Mesendoderm (in vitro differentiated cells): Measurements from ENCODE around the gene PODXL.
A peak's percentile ranks its signal among the peaks of the same experiment; 100 is the strongest.

Source experiments
- DNase-seq: peaks from one replicate; pipeline ENCODE4 v3.0.0; 2013
- H2AK5ac ChIP-seq: 2 replicates; pipeline ENCODE4 v1.6.1; 2013; ENCODE audit warnings: low read length, inconsistent platforms
- H2BK120ac ChIP-seq: 2 replicates; pipeline ENCODE4 v1.6.1; 2013; ENCODE audit warnings: low read depth, mild to moderate bottlenecking, low read length, moderate library complexity, mixed read lengths
- H2BK15ac ChIP-seq: replicated peaks from 2 replicates; pipeline ENCODE4 v1.6.1; 2013; ENCODE audit warnings: low read depth, mild to moderate bottlenecking, moderate library complexity
- H2BK5ac ChIP-seq: 2 replicates; pipeline ENCODE4 v1.6.1; 2013; ENCODE audit warnings: low read length, inconsistent platforms
- H3K18ac ChIP-seq: 2 replicates; pipeline ENCODE4 v1.6.1; 2013; ENCODE audit warnings: mild to moderate bottlenecking, low read length, mixed read lengths
- H3K23ac ChIP-seq: one replicate; pipeline ENCODE4 v1.6.1; 2013; ENCODE audit warnings: low read length
- H3K27ac ChIP-seq: 2 replicates; pipeline ENCODE4 v1.5.1; 2013; ENCODE audit warnings: low read depth, mild to moderate bottlenecking, inconsistent platforms, low read length, moderate library complexity
- H3K27me3 ChIP-seq: 2 replicates; pipeline ENCODE4 v1.6.1; 2013; ENCODE audit warnings: low read length, control low read depth, mild to moderate bottlenecking, inconsistent platforms; ENCODE audit not compliant: insufficient read depth, poor library complexity
- H3K36me3 ChIP-seq: 2 replicates; pipeline ENCODE4 v1.6.1; 2013; ENCODE audit warnings: low read length, inconsistent platforms; ENCODE audit not compliant: control insufficient read depth, insufficient read depth
- H3K4ac ChIP-seq: one replicate; pipeline ENCODE4 v1.6.1; 2013; ENCODE audit warnings: low read depth, mild to moderate bottlenecking, low read length, moderate library complexity
- H3K4me1 ChIP-seq: 2 replicates; pipeline ENCODE4 v1.6.1; 2013; ENCODE audit warnings: low read depth, low read length, inconsistent platforms; ENCODE audit not compliant: control insufficient read depth
- H3K4me2 ChIP-seq: 2 replicates; pipeline ENCODE4 v1.6.1; 2013; ENCODE audit warnings: low read length
- H3K4me3 ChIP-seq: 2 replicates; pipeline ENCODE4 v1.5.1; 2013; ENCODE audit warnings: mild to moderate bottlenecking, low read length
- H3K56ac ChIP-seq: one replicate; pipeline ENCODE4 v1.6.1; 2013; ENCODE audit warnings: low read length
- H3K79me1 ChIP-seq: 2 replicates; pipeline ENCODE4 v1.6.1; 2013; ENCODE audit warnings: low read length, inconsistent platforms
- H3K79me2 ChIP-seq: 2 replicates; pipeline ENCODE4 v1.6.1; 2013; ENCODE audit warnings: mild to moderate bottlenecking, low read length; ENCODE audit not compliant: control insufficient read depth, insufficient read depth
- H3K9ac ChIP-seq: 2 replicates; pipeline ENCODE4 v1.6.1; 2013; ENCODE audit warnings: low read length, inconsistent platforms
- H4K5ac ChIP-seq: one replicate; pipeline ENCODE4 v1.6.1; 2013; ENCODE audit warnings: low read length
- H4K8ac ChIP-seq: one replicate; pipeline ENCODE4 v1.6.1; 2013; ENCODE audit warnings: low read depth, mild to moderate bottlenecking, control low read depth, low read length, moderate library complexity
- WGBS: extraction: QIAGEN DNeasy Blood & Tissue Kit; methylation state at CpG from one replicate; pipeline ENCODE4 v1.1.7; 2013; ENCODE audit warnings: low lambda C conversion rate, missing lambda C conversion rate; ENCODE audit not compliant: insufficient coverage; ENCODE audit errors: extremely low coverage; 5-methylcytosine and 5-hydroxymethylcytosine counted together

PODXL gene

DNA sequence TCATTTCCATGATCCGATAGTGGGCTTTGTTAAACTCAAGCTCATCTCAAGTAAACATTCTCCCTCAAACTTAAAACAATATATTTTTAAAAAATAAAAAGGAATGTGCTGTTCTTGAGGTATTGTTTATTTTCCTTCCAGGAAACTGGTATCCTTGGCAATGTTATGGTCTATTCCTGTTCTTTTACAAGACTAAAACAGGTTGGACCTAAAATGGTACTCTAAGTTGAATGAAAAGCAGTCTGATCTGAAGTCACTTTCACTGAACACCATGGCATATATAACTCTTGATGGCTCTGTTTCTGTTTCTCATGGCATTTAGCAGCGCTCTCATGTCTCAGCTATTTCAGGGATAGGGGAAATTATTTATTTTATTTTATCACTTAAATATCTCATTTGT, 70.1 kb downstream of the PODXL start:
- no peaks in the 10 kb centered on the region for H3K36me3 ChIP-seq
- H3K4me1 ChIP-seq, result no peaks in the 10 kb centered on the region
- H3K4ac ChIP-seq, result no peak overlapping the region
- no peaks in the 10 kb centered on the region for H3K79me2 ChIP-seq
- WGBS, result 100% methylated on average over 1 of the region's 2 CpGs
- no peak overlapping the region for H3K18ac ChIP-seq
- H3K4me3 ChIP-seq, result no peak overlapping the region
- H2AK5ac ChIP-seq, result no peak overlapping the region
- no peak overlapping the region for H4K8ac ChIP-seq
- no peak overlapping the region for H3K27ac ChIP-seq
- no peak overlapping the region for H2BK5ac ChIP-seq
- H3K23ac ChIP-seq, result no peak overlapping the region
- no peak overlapping the region for H2BK15ac ChIP-seq
- no peak for DNase-seq
- H2BK120ac ChIP-seq, result no peak overlapping the region
- no peak overlapping the region for H3K9ac ChIP-seq
- H4K5ac ChIP-seq, result no peak overlapping the region
- H3K56ac ChIP-seq, result no peak overlapping the region
- no peaks in the 10 kb centered on the region for H3K79me1 ChIP-seq
- no peak overlapping the region for H3K4me2 ChIP-seq
- H3K27me3 ChIP-seq, result no peaks in the 10 kb centered on the region

DNA sequence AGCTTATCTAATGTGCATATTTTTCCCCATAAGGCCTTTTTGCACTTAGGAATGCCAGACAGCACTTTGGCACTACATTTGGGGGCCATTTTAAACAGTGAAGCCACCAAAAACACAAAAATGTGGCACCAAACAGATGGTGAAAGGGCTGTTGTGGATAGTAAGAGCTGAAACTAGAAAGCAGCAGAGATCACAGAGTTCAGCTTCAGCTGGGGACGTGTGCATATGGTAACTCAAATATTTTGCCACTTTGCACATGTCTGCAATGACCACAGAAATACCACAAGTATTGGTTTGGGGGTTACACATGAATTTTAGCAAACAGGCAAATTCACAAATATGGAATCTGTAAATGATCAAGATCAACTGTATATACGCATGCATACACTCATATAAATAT, 72.8 kb downstream of the PODXL start:
- H3K9ac ChIP-seq, result no peak overlapping the region
- no peaks in the 10 kb centered on the region for H3K79me1 ChIP-seq
- H3K18ac ChIP-seq, result no peak overlapping the region
- no peaks in the 10 kb centered on the region for H3K4me1 ChIP-seq
- no peak overlapping the region for H3K56ac ChIP-seq
- H2AK5ac ChIP-seq, result no peak overlapping the region
- H3K4ac ChIP-seq, result no peak overlapping the region
- no peaks in the 10 kb centered on the region for H3K27me3 ChIP-seq
- no peak overlapping the region for H3K4me3 ChIP-seq
- no peak for DNase-seq
- H3K36me3 ChIP-seq, result no peaks in the 10 kb centered on the region
- H4K5ac ChIP-seq, result no peak overlapping the region
- no peak overlapping the region for H4K8ac ChIP-seq
- no peak overlapping the region for H3K23ac ChIP-seq
- H3K79me2 ChIP-seq, result no peaks in the 10 kb centered on the region
- H3K4me2 ChIP-seq, result no peak overlapping the region
- no peak overlapping the region for H2BK15ac ChIP-seq
- no peak overlapping the region for H2BK5ac ChIP-seq
- H3K27ac ChIP-seq, result no peak overlapping the region
- WGBS, result no CpG with 5 or more reads among the region's 2 CpGs
- no peak overlapping the region for H2BK120ac ChIP-seq

DNA sequence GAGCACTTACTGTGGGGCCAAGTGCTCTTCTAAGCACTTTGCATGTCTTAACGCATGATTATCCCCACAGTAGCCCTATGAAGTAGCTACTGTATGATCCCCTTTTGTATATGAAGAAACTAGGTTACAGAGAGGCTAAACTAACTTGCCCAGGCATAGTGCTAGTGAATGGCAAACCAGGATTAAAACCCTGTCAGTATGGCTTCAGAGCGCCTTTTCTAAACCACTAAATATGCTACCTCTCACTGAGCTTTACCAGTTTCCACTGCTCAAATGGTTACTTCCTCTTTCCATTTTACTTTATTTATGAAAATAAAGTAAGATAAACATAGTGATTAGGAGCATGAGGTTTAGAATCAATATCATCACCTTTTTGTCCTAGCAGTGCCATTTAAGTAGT, 73.6 kb downstream of the PODXL start:
- Histone ChIP-seq H3K4me3 (no peak overlapping the region), H3K56ac (no peak overlapping the region), H3K4me2 (no peak overlapping the region), H3K27ac (no peak overlapping the region), H2BK5ac (no peak overlapping the region), H3K18ac (no peak overlapping the region), H2AK5ac (no peak overlapping the region), H3K79me2 (no peaks in the 10 kb centered on the region), H3K27me3 (no peaks in the 10 kb centered on the region), H3K79me1 (no peaks in the 10 kb centered on the region), H3K9ac (no peak overlapping the region), H3K23ac (no peak overlapping the region), H2BK120ac (no peak overlapping the region), H2BK15ac (no peak overlapping the region), H4K5ac (no peak overlapping the region), H3K4ac (no peak overlapping the region), H3K36me3 (no peaks in the 10 kb centered on the region), H3K4me1 (no peaks in the 10 kb centered on the region), H4K8ac (no peak overlapping the region)
- no peak for DNase-seq
- no CpG with 5 or more reads among the region's 2 CpGs for WGBS

DNA sequence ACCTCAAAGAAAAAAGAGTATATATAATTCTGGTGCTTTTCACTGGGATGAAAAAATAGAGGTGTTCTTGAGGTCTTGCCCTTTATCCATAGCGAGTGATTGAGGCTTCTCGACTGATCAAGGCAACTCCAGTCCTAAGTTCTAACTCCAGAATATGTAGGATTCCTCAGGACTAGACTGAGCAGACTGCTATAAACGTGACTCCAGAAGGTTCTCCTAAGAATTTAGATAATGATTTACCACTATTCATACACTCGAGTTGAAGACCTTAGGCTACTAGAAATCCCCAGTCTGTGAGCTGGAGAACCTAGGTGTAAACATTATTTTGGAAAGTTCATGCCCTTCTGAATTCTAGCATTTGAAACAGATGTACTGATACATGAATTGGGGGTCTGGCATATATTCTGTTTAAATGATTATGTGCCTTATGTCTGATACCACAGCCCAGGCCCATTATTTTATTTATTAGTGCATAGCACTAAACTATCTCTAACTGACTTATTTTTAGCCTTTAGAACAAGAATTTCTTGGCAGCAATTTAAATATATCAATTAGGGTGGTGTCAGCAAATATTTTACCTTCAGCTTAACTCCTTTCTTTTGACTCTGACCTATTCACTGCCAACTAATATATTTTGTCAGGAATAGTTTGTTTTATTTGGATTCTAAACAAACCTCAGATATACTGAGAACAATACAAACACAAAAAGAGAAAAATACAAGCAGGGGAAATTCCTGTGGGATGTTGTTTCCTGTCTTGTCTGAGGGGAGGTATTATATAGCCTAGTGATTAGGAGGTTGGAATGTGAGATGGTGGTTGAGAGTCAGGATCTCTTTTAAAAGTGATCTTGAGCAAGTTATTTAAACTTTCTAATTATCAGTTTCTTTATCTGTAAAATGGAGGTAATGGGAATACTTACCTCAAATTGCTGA, 75.8 kb downstream of the PODXL start:
- H3K4me3 ChIP-seq, result no peak overlapping the region
- H3K4ac ChIP-seq, result no peak overlapping the region
- no peak overlapping the region for H4K8ac ChIP-seq
- H3K9ac ChIP-seq, result no peak overlapping the region
- H3K79me2 ChIP-seq, result no peaks in the 10 kb centered on the region
- no peak overlapping the region for H4K5ac ChIP-seq
- H3K4me2 ChIP-seq, result no peak overlapping the region
- H2AK5ac ChIP-seq, result no peak overlapping the region
- H2BK15ac ChIP-seq, result no peak overlapping the region
- peak overlapping the region; percentile 66 for H3K27ac ChIP-seq
- no peak overlapping the region for H3K18ac ChIP-seq
- no peak overlapping the region for H3K56ac ChIP-seq
- no peaks in the 10 kb centered on the region for H3K4me1 ChIP-seq
- no peaks in the 10 kb centered on the region for H3K27me3 ChIP-seq
- no peaks in the 10 kb centered on the region for H3K79me1 ChIP-seq
- peak; percentile 57 for DNase-seq
- H2BK5ac ChIP-seq, result no peak overlapping the region
- no CpG with 5 or more reads among the region's 4 CpGs for WGBS
- no peak overlapping the region for H2BK120ac ChIP-seq
- no peak overlapping the region for H3K23ac ChIP-seq
- no peaks in the 10 kb centered on the region for H3K36me3 ChIP-seq

DNA sequence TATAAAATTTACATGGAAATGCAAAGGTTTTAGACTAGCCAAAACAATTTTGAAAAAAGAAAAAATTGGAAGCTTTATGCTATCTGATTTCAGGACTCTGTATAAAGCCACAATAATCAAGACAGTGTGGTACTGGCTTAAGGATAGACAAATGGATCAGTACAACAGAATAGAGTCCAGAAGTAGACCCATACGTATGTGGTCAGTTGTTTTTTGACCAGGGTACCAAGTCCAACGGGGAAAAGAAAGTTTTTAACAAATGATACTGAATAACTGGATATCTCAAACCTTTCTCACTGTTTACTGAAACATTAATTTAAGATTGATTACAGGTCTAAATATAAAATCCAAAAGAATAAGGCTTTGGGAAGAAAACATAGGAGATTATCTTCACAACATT, 79.7 kb downstream of the PODXL start:
- Histone ChIP-seq H3K36me3 (no peaks in the 10 kb centered on the region), H2BK15ac (no peak overlapping the region)

More for the DNA sequence above, 79.7 kb downstream of the PODXL start:
- Histone ChIP-seq H3K4me3 (no peak overlapping the region), H3K27ac (no peak overlapping the region), H3K4me1 (no peaks in the 10 kb centered on the region), H3K4me2 (no peak overlapping the region), H3K9ac (no peak overlapping the region), H2AK5ac (no peak overlapping the region), H3K27me3 (no peaks in the 10 kb centered on the region), H4K8ac (no peak overlapping the region), H3K79me1 (no peaks in the 10 kb centered on the region), H2BK5ac (no peak overlapping the region), H3K4ac (no peak overlapping the region), H4K5ac (no peak overlapping the region), H2BK120ac (no peak overlapping the region), H3K23ac (no peak overlapping the region), H3K56ac (no peak overlapping the region), H3K18ac (no peak overlapping the region), H3K79me2 (no peaks in the 10 kb centered on the region)
- WGBS, result no CpG with 5 or more reads among the region's 2 CpGs
- DNase-seq, result no peak
